OCI-LY1 (cell line): Measurements from ENCODE around the gene IRF8.

Experiments used
- H2AFZ ChIP-seq: fragments of 200-600 bp; sonication (generic), shearing (Covaris generic); 2 replicates; pipeline ENCODE4 v1.6.0; 2014; ENCODE audit warnings: antibody characterized with exemption, mild to moderate bottlenecking, low read length
- H3F3A ChIP-seq: fragments of 200-600 bp; sonication (generic), shearing (Covaris generic); 2 replicates; pipeline ENCODE4 v1.6.0; 2014; ENCODE audit warnings: mild to moderate bottlenecking, antibody characterized with exemption, low read length, moderate library complexity; ENCODE audit not compliant: insufficient read depth
- H3K27ac ChIP-seq: fragments of 200-600 bp; sonication (generic); 2 replicates; pipeline ENCODE4 v1.5.1; 2014; ENCODE audit warnings: low read length, mixed run types, mild to moderate bottlenecking, low read depth; ENCODE audit not compliant: poor library complexity, severe bottlenecking
- H3K27me3 ChIP-seq: fragments of 200-600 bp; sonication (generic); 2 replicates; pipeline ENCODE4 v1.6.0; 2014; ENCODE audit warnings: antibody characterized with exemption, mild to moderate bottlenecking, low read length, moderate library complexity; ENCODE audit not compliant: insufficient read depth
- H3K36me3 ChIP-seq: fragments of 200-600 bp; sonication (generic); 2 replicates; pipeline ENCODE4 v1.6.1; 2014; ENCODE audit warnings: mild to moderate bottlenecking, antibody characterized with exemption, low read length, moderate library complexity, mixed read lengths; ENCODE audit not compliant: insufficient read depth
- H3K4me1 ChIP-seq: fragments of 200-600 bp; sonication (generic); 2 replicates; pipeline ENCODE4 v1.5.1; 2014; ENCODE audit warnings: mild to moderate bottlenecking, low read length, moderate library complexity; ENCODE audit not compliant: insufficient read depth, severe bottlenecking
- H3K4me2 ChIP-seq: fragments of 200-600 bp; sonication (generic), shearing (Covaris generic); 2 replicates; pipeline ENCODE4 v1.6.1; 2014; ENCODE audit warnings: low read length
- H3K4me3 ChIP-seq: fragments of 200-600 bp; sonication (generic); 2 replicates; pipeline ENCODE4 v1.5.1; 2014; ENCODE audit warnings: low read length, low read depth, mild to moderate bottlenecking, mixed read lengths; ENCODE audit not compliant: poor library complexity, severe bottlenecking
- H3K79me2 ChIP-seq: fragments of 200-600 bp; shearing (Covaris generic); 2 replicates; pipeline ENCODE4 v1.6.1; 2016; ENCODE audit warnings: mixed run types, low read length, mixed read lengths; ENCODE audit not compliant: insufficient read depth
- H3K9ac ChIP-seq: fragments of 200-600 bp; sonication (generic), shearing (Covaris generic); 2 replicates; pipeline ENCODE4 v1.6.1; 2014; ENCODE audit warnings: mild to moderate bottlenecking, low read length, mixed read lengths
- H3K9me2 ChIP-seq: fragments of 200-600 bp; sonication (generic), shearing (Covaris generic); 2 replicates; pipeline ENCODE4 v1.6.1; 2014; ENCODE audit warnings: low read depth, mild to moderate bottlenecking, low read length, mixed read lengths
- H3K9me3 ChIP-seq: fragments of 200-600 bp; shearing (Covaris generic); 2 replicates; pipeline ENCODE4 v1.6.1; 2014; ENCODE audit warnings: low read length, mixed read lengths
- H4K20me1 ChIP-seq: fragments of 200-600 bp; sonication (generic), shearing (Covaris generic); 2 replicates; pipeline ENCODE4 v1.6.0; 2016; ENCODE audit warnings: mild to moderate bottlenecking, low read length; ENCODE audit not compliant: insufficient read depth
- EZH2 ChIP-seq: fragments of 200-600 bp; sonication (generic), shearing (Covaris generic); IDR thresholded peaks from 2 replicates; pipeline ENCODE4 v1.8.0; 2017; ENCODE audit warnings: borderline replicate concordance, mixed run types, mild to moderate bottlenecking, antibody characterized with exemption, low read length, moderate library complexity, mixed read lengths
- TF ChIP-seq, protein P1 (sequence below): fragments of 200-600 bp; sonication (generic), shearing (Covaris generic); IDR thresholded peaks from 2 replicates; pipeline ENCODE4 v1.5.1; 2017; ENCODE audit warnings: mild to moderate bottlenecking, antibody characterized with exemption, low read length, moderate library complexity, mixed read lengths

Gene IRF8

DNA sequence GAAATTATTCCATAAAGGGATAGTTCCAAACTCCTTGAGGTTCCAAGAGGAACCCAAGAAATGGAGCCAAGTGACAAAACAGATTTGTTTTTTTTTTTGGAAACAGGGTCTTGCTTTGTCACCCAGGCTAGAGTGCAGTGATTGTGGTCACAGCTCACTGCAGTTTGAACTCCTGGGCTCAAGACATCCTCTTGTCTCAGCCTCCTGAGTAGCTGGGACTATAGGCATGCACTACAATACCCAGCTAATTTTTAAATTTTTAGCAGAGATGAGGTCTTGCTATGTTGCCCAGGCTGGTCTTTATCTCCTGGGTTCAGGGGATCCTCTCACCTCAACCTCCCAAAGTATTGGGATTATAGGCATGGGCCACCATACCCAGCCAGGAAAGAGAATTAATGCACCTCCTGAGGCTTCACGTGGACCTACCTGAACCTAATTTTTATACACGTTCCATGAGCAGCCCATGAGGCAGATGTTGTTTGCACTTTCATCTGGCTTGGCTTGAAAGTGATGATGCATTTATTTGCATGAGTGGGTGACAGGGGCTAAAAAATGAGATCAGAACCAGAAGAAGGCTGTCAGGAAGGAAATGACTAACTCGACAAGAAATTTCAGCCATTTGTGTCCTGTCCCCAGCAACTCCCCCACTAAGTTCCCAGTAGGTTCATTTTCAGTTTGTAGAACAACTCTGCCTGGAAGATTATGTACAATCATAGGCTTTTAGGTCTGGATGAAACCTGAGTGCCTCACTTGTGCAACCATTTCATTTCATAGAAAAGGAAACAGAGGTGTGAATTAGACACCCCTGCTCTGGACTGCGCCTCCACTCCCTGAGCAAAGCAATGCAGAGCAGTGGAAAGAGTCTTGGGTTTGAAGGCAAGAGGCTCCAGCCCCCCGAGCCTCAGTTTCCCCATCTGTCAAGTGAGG lies 10.3 kb upstream of the IRF8 start:
- Histone ChIP-seq H3K79me2 (no peaks in the 10 kb centered on the region), H3K9me2 (no peaks in the 10 kb centered on the region), H3K4me2 (peak overlapping the region; percentile 58), H3K27ac (peak overlapping the region; percentile 20), H3K4me3 (peak overlapping the region; percentile 24), H3K4me1 (peaks cover 31% of the 10 kb centered on the region), H3K27me3 (peaks cover 4% of the 10 kb centered on the region; the same call in 1 of the 2 replicates), H3F3A (no peaks in the 10 kb centered on the region), H2AFZ (no peak overlapping the region), H4K20me1 (no peaks in the 10 kb centered on the region), H3K36me3 (no peaks in the 10 kb centered on the region), H3K9me3 (no peaks in the 10 kb centered on the region), H3K9ac (peak overlapping the region; percentile 18; the same call in 1 of the 2 replicates)
- TF ChIP-seq, protein P1, sequence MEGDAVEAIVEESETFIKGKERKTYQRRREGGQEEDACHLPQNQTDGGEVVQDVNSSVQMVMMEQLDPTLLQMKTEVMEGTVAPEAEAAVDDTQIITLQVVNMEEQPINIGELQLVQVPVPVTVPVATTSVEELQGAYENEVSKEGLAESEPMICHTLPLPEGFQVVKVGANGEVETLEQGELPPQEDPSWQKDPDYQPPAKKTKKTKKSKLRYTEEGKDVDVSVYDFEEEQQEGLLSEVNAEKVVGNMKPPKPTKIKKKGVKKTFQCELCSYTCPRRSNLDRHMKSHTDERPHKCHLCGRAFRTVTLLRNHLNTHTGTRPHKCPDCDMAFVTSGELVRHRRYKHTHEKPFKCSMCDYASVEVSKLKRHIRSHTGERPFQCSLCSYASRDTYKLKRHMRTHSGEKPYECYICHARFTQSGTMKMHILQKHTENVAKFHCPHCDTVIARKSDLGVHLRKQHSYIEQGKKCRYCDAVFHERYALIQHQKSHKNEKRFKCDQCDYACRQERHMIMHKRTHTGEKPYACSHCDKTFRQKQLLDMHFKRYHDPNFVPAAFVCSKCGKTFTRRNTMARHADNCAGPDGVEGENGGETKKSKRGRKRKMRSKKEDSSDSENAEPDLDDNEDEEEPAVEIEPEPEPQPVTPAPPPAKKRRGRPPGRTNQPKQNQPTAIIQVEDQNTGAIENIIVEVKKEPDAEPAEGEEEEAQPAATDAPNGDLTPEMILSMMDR, result no peak
- TF ChIP-seq EZH2, result no peak

- Histone ChIP-seq H3K4me1 (peaks cover 44% of the 10 kb centered on the region), H3K36me3 (no peaks in the 10 kb centered on the region), H4K20me1 (no peaks in the 10 kb centered on the region), H2AFZ (no peak overlapping the region), H3K27ac (no peak overlapping the region), H3K4me3 (no peak overlapping the region), H3K9me2 (no peaks in the 10 kb centered on the region), H3K9me3 (no peaks in the 10 kb centered on the region), H3K27me3 (0 out of 2 replicates have a peak, but pooled peaks cover 4% of the 10 kb centered on the region), H3K9ac (no peak overlapping the region), H3F3A (no peaks in the 10 kb centered on the region), H3K79me2 (no peaks in the 10 kb centered on the region), H3K4me2 (no peak overlapping the region; the same call in 1 of the 2 replicates)
- TF ChIP-seq EZH2, result no peak
- TF ChIP-seq, protein P1, result no peak
Measured at GRCh38 chr16:85891033-85891775, 7.8 kb upstream of the IRF8 start.

GRCh38 chr16:85891776-85892166 lies 7.2 kb upstream of the IRF8 start:
- Histone ChIP-seq H3F3A (no peaks in the 10 kb centered on the region), H3K79me2 (no peaks in the 10 kb centered on the region), H2AFZ (no peak overlapping the region), H3K4me2 (no peak overlapping the region; the same call in 1 of the 2 replicates), H3K4me3 (no peak overlapping the region), H3K27me3 (no peaks in the 10 kb centered on the region), H3K9ac (no peak overlapping the region), H4K20me1 (no peaks in the 10 kb centered on the region), H3K27ac (no peak overlapping the region), H3K36me3 (no peaks in the 10 kb centered on the region), H3K9me3 (no peaks in the 10 kb centered on the region), H3K4me1 (peaks cover 44% of the 10 kb centered on the region), H3K9me2 (no peaks in the 10 kb centered on the region)
- TF ChIP-seq EZH2, result no peak
- TF ChIP-seq, protein P1, result no peak
